Breast epithelium (tissue), 4 donors: ENCODE data around the gene RERE. TPM values are rescaled to one million over a fixed set of nuclear protein-coding genes. Genes with fewer than 3 reads are reported as not detected.

ENCODE experiments used
- DNase-seq, 2 donors: peaks; one replicate each; pipeline ENCODE4 v3.0.0-alpha.2; 2019; ENCODE audit warnings: low spot score in 2 of 2
- H3K27ac ChIP-seq, 2 donors: fragments of 200-600 bp; sonication (generic) in 1 of 2; one replicate each; pipeline ENCODE4 v1.5.1; 2016 to 2019; ENCODE audit warnings: mild to moderate bottlenecking in 1 of 2
- H3K27me3 ChIP-seq, 2 donors: fragments of 200-600 bp; sonication (generic) in 1 of 2; one replicate each; pipeline versions ENCODE4 v1.5.1 to v1.6.0; 2017 to 2019; ENCODE audit warnings: control low read depth in 1 of 2, mild to moderate bottlenecking in 1 of 2
- H3K36me3 ChIP-seq: fragments of 200-600 bp; one replicate; pipeline ENCODE4 v1.5.1; 2019
- H3K4me1 ChIP-seq, 2 donors: fragments of 200-600 bp; sonication (generic); one replicate each; pipeline ENCODE4 v1.5.1; 2016 to 2019; ENCODE audit warnings: control low read depth in 1 of 2
- H3K4me3 ChIP-seq, 3 donors: fragments of 200-600 bp; sonication (generic); 1 replicate in 2 of 3; 2 replicates in 1 of 3; pipeline ENCODE4 v1.5.1; 2016 to 2019; ENCODE audit warnings: mild to moderate bottlenecking in 3 of 3, moderate library complexity in 2 of 3
- H3K9me3 ChIP-seq, 2 donors: fragments of 200-600 bp; sonication (generic) in 1 of 2; one replicate each; pipeline ENCODE4 v1.5.1; 2016 to 2019; ENCODE audit warnings: control low read depth in 1 of 2
- CTCF ChIP-seq, 3 donors: fragments of 450-650 bp; IDR thresholded peaks; one replicate each; pipeline ENCODE4 v1.5.1; 2016 to 2017; ENCODE audit warnings: antibody characterized with exemption in 3 of 3, mild to moderate bottlenecking in 3 of 3, moderate library complexity in 3 of 3
- POLR2A ChIP-seq: fragments of 450-650 bp; IDR thresholded peaks from one replicate; pipeline ENCODE4 v1.6.1; 2016; ENCODE audit warnings: antibody characterized with exemption, mild to moderate bottlenecking, moderate library complexity
- POLR2AphosphoS5 ChIP-seq, 3 donors: sonication (generic); formaldehyde crosslinking; IDR thresholded peaks; one replicate each; pipeline ENCODE4 v1.6.1; 2017; ENCODE audit warnings: antibody characterized with exemption in 3 of 3
- intact Hi-C: fragments of 100-400 bp; cut with DNase I; formaldehyde crosslinking; loops from one replicate; pipeline ENCODE4 v1.15.1; 2023; ENCODE audit warnings: low total_unique reads
- total RNA-seq, 3 donors: library from RNA; depleted of rRNA; stranded (reverse); fragments of >200 nt; gene quantifications; one replicate each; pipeline ENCODE4 v1.1.0, GENCODE V29; 2016

The RERE gene
- total RNA-seq, 3 donors from 2014 or later = 65.8 to 166 (median 123) TPM

- DNase-seq = no peak
- peak overlapping the region in 1 of 2 donors; percentile 66 for H3K27ac ChIP-seq
- no peaks in the 10 kb centered on the region for H3K9me3 ChIP-seq
- H3K27me3 ChIP-seq = no peaks in the 10 kb centered on the region
- no peaks in the 10 kb centered on the region for H3K4me1 ChIP-seq
- H3K36me3 ChIP-seq = peaks cover 15% of the 10 kb centered on the region
- TF ChIP-seq POLR2AphosphoS5 (IDR thresholded peaks at IDR 0.05) = no peak
- intact Hi-C loops = no loop called here
- no peak overlapping the region for H3K4me3 ChIP-seq
Measured at GRCh38 chr1:8858112-8858668, 40.8 kb upstream of the RERE start.

- intact Hi-C loops = no loop called here
- Histone ChIP-seq H3K27me3 (no peaks in the 10 kb centered on the region), H3K9me3 (no peaks in the 10 kb centered on the region), H3K4me1 (no peaks in the 10 kb centered on the region), H3K36me3 (peaks cover 6% of the 10 kb centered on the region), H3K27ac (no peak overlapping the region), H3K4me3 (no peak overlapping the region)
- no peak for DNase-seq
- TF ChIP-seq CTCF (IDR thresholded peaks at IDR 0.05) (no peak), POLR2A (no peak), POLR2AphosphoS5 (IDR thresholded peaks at IDR 0.05) (no peak)
Measured at GRCh38 chr1:8856689-8857412, 39.4 kb upstream of the RERE start.

GRCh38 chr1:8854240-8854639 is 36.8 kb upstream of the RERE start:
- Histone ChIP-seq H3K27ac (no peak overlapping the region), H3K9me3 (no peaks in the 10 kb centered on the region), H3K27me3 (no peaks in the 10 kb centered on the region), H3K4me1 (no peaks in the 10 kb centered on the region), H3K36me3 (no peaks in the 10 kb centered on the region), H3K4me3 (no peak overlapping the region)
- no peak for TF ChIP-seq POLR2A
- no peak for TF ChIP-seq CTCF (IDR thresholded peaks at IDR 0.05)
- TF ChIP-seq POLR2AphosphoS5 (IDR thresholded peaks at IDR 0.05) = no peak
- intact Hi-C loops = no loop called here
- DNase-seq = no peak

GRCh38 chr1:8851060-8851459 is 33.6 kb upstream of the RERE start:
- no peak for DNase-seq
- Histone ChIP-seq H3K4me1 (peaks cover 3 to 7% of the 10 kb centered on the region in 2 donors), H3K4me3 (no peak overlapping the region), H3K36me3 (no peaks in the 10 kb centered on the region), H3K9me3 (no peaks in the 10 kb centered on the region), H3K27ac (no peak overlapping the region), H3K27me3 (no peaks in the 10 kb centered on the region)
- intact Hi-C loops = no loop called here
- TF ChIP-seq CTCF (IDR thresholded peaks at IDR 0.05) = no peak
- TF ChIP-seq POLR2A = no peak
- TF ChIP-seq POLR2AphosphoS5 (IDR thresholded peaks at IDR 0.05) = no peak

- no peaks in the 10 kb centered on the region for H3K9me3 ChIP-seq
- DNase-seq = peak; percentile 93 to 94
- H3K27ac ChIP-seq = peak overlapping the region; percentile 75 to 78
- no peak overlapping the region for H3K4me3 ChIP-seq
- peaks cover 3 to 7% of the 10 kb centered on the region in 2 donors for H3K4me1 ChIP-seq
- intact Hi-C loops = no loop called here
- no peaks in the 10 kb centered on the region for H3K27me3 ChIP-seq
- no peaks in the 10 kb centered on the region for H3K36me3 ChIP-seq
- peak; percentile 35 to 68 (median 53) for TF ChIP-seq POLR2AphosphoS5 (IDR thresholded peaks at IDR 0.05)
- TF ChIP-seq POLR2A = no peak
- TF ChIP-seq CTCF (IDR thresholded peaks at IDR 0.05) = peak; percentile 63 to 93 (median 84)
Measured at GRCh38 chr1:8848663-8849386, 31.4 kb upstream of the RERE start.
